ENCODE measurements around the gene SRRM3.
"Not testable (repeated sequence)": the region's sequence is repeated elsewhere in the genome, so short reads cannot be mapped to it uniquely, and the experiment has no call there.

DNA sequence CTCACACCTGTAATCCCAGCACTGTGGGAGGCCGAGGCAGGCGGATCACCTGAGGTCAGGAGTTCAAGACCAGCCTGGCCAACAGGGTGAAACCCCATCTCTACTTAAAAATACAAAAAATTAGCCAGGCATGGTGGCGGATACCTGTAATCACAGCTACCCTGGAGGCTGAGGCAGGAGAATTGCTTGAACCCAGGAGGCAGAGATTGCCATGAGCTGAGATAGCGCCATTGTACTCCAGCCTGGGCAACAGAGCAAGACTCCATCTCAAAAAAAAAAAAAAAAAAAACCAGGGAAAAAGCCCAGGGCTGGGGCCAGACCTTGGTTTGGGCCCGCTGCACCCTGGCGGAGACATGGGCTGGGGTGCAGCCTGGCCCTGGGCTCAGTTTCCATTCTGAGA is 110.1 kb downstream of the SRRM3 start:
- TF ChIP-seq, protein P1, sequence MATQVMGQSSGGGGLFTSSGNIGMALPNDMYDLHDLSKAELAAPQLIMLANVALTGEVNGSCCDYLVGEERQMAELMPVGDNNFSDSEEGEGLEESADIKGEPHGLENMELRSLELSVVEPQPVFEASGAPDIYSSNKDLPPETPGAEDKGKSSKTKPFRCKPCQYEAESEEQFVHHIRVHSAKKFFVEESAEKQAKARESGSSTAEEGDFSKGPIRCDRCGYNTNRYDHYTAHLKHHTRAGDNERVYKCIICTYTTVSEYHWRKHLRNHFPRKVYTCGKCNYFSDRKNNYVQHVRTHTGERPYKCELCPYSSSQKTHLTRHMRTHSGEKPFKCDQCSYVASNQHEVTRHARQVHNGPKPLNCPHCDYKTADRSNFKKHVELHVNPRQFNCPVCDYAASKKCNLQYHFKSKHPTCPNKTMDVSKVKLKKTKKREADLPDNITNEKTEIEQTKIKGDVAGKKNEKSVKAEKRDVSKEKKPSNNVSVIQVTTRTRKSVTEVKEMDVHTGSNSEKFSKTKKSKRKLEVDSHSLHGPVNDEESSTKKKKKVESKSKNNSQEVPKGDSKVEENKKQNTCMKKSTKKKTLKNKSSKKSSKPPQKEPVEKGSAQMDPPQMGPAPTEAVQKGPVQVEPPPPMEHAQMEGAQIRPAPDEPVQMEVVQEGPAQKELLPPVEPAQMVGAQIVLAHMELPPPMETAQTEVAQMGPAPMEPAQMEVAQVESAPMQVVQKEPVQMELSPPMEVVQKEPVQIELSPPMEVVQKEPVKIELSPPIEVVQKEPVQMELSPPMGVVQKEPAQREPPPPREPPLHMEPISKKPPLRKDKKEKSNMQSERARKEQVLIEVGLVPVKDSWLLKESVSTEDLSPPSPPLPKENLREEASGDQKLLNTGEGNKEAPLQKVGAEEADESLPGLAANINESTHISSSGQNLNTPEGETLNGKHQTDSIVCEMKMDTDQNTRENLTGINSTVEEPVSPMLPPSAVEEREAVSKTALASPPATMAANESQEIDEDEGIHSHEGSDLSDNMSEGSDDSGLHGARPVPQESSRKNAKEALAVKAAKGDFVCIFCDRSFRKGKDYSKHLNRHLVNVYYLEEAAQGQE (IDR thresholded peaks at IDR 0.05), result not testable (repeated sequence)
- TF ChIP-seq, protein P2, sequence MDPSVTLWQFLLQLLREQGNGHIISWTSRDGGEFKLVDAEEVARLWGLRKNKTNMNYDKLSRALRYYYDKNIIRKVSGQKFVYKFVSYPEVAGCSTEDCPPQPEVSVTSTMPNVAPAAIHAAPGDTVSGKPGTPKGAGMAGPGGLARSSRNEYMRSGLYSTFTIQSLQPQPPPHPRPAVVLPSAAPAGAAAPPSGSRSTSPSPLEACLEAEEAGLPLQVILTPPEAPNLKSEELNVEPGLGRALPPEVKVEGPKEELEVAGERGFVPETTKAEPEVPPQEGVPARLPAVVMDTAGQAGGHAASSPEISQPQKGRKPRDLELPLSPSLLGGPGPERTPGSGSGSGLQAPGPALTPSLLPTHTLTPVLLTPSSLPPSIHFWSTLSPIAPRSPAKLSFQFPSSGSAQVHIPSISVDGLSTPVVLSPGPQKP (IDR thresholded peaks at IDR 0.05; ENCODE audit: low read depth, low read length), result not testable (repeated sequence)
- not testable (repeated sequence) for TF ChIP-seq EHMT2 (IDR thresholded peaks at IDR 0.05; ENCODE audit: low read depth); SMC3 (IDR thresholded peaks at IDR 0.05); ZC3H11A (IDR thresholded peaks at IDR 0.05)
- TF ChIP-seq, protein P3, sequence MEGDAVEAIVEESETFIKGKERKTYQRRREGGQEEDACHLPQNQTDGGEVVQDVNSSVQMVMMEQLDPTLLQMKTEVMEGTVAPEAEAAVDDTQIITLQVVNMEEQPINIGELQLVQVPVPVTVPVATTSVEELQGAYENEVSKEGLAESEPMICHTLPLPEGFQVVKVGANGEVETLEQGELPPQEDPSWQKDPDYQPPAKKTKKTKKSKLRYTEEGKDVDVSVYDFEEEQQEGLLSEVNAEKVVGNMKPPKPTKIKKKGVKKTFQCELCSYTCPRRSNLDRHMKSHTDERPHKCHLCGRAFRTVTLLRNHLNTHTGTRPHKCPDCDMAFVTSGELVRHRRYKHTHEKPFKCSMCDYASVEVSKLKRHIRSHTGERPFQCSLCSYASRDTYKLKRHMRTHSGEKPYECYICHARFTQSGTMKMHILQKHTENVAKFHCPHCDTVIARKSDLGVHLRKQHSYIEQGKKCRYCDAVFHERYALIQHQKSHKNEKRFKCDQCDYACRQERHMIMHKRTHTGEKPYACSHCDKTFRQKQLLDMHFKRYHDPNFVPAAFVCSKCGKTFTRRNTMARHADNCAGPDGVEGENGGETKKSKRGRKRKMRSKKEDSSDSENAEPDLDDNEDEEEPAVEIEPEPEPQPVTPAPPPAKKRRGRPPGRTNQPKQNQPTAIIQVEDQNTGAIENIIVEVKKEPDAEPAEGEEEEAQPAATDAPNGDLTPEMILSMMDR (IDR thresholded peaks at IDR 0.05), result not testable (repeated sequence)
